Thyroid gland (tissue), 4 donors: ENCODE measurements around the gene AGK.

Source experiments
- POLR2A ChIP-seq, 2 donors: fragments of 450-650 bp; IDR thresholded peaks; one replicate each; pipeline ENCODE4 v1.6.1; 2017; ENCODE audit warnings: antibody characterized with exemption in 2 of 2, mild to moderate bottlenecking in 2 of 2, moderate library complexity in 1 of 2
- TF ChIP-seq, protein P1 (sequence below), 6 experiments: fragments of 200-600 bp in 3 of 6; fragments of 450-650 bp in 3 of 6; sonication (generic) in 3 of 6; IDR thresholded peaks; one replicate each; pipeline ENCODE4 v1.5.1; 2016 to 2019; ENCODE audit warnings: antibody characterized with exemption in 6 of 6, mild to moderate bottlenecking in 2 of 6, inconsistent platforms in 1 of 6, moderate library complexity in 1 of 6

- TF ChIP-seq, protein P1, sequence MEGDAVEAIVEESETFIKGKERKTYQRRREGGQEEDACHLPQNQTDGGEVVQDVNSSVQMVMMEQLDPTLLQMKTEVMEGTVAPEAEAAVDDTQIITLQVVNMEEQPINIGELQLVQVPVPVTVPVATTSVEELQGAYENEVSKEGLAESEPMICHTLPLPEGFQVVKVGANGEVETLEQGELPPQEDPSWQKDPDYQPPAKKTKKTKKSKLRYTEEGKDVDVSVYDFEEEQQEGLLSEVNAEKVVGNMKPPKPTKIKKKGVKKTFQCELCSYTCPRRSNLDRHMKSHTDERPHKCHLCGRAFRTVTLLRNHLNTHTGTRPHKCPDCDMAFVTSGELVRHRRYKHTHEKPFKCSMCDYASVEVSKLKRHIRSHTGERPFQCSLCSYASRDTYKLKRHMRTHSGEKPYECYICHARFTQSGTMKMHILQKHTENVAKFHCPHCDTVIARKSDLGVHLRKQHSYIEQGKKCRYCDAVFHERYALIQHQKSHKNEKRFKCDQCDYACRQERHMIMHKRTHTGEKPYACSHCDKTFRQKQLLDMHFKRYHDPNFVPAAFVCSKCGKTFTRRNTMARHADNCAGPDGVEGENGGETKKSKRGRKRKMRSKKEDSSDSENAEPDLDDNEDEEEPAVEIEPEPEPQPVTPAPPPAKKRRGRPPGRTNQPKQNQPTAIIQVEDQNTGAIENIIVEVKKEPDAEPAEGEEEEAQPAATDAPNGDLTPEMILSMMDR (IDR thresholded peaks at IDR 0.05) = no peak
- peak in 1 of 2 donors; percentile 1 for TF ChIP-seq POLR2A (IDR thresholded peaks at IDR 0.05)
These were observed 150.4 kb downstream of the AGK start for GRCh38 chr7:141701489-141702046.
